NT2/D1 (cell line): ENCODE results near the gene ELN.

Experiments
- SUZ12 ChIP-seq: IDR thresholded peaks from 2 replicates; pipeline ENCODE4 v1.6.1; 2011; ENCODE audit not compliant: insufficient read length, insufficient read depth; ENCODE audit errors: extremely low read depth
- YY1 ChIP-seq: IDR thresholded peaks from 2 replicates; pipeline ENCODE4 v1.6.1; 2011; ENCODE audit not compliant: insufficient read length, insufficient read depth
- ZNF274 ChIP-seq: IDR thresholded peaks from 2 replicates; pipeline ENCODE4 v1.6.1; 2011; ENCODE audit warnings: mild to moderate bottlenecking, low read depth, low read length

DNA sequence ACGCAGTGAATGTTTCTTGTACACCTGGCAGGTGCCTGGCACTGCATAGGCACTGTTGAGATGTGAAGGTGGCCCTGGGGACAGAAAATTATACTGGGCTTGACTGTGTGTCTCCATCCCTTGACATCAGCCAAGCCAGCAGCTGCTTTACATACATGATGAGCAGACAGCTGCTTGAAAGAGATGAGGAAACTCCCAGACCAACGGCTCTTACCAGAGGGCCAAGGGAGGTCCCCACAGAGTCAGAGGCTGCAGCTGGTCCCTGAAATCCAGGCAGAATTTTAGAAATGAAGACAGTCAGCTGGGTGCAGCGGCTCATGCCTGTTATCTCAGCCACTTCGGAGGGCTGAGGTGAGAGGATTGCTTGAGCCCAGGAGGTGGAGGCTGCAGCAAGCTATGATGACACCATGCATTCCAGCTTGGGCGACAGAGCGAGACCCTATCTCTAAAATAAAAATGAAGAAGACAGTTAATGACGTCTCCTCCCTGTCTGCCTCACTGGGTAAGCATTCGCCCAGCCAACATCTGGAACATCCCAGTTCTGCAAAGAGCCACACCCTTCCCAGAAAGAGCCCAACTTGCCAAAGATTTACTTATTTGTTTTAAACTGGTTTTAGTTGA lies 73.2 kb downstream of the ELN start:
- TF ChIP-seq YY1 = no peak
- TF ChIP-seq ZNF274 = no peak
- no peak for TF ChIP-seq SUZ12
